Measurements from ENCODE around the gene OBP2A.
A peak's percentile ranks its signal among the peaks of the same experiment; 100 is the strongest.

Gene OBP2A

DNA sequence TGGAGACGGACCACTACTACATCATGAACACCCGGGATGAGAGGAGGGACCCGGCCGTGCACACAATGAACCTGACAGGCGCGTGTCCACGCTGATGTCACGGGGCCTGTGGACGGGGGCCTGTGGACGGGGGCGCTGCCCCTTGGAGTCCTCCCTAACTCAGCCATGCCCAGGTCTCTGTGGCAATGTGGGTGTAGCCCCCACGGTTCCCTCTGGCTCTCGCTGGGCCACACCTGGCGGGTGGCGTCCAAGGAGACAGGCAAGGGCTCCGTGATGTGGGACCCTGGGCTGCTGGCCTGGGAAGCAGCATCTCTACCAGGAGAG is 37.7 kb downstream of the OBP2A start:
- DNase-seq (ENCODE audit: low spot score): peak; percentile 60
- no peak overlapping the region for H3K4me3 ChIP-seq
- H3K27ac ChIP-seq: no peak overlapping the region
- no peak for TF ChIP-seq CTCF (IDR thresholded peaks at IDR 0.05)

DNA sequence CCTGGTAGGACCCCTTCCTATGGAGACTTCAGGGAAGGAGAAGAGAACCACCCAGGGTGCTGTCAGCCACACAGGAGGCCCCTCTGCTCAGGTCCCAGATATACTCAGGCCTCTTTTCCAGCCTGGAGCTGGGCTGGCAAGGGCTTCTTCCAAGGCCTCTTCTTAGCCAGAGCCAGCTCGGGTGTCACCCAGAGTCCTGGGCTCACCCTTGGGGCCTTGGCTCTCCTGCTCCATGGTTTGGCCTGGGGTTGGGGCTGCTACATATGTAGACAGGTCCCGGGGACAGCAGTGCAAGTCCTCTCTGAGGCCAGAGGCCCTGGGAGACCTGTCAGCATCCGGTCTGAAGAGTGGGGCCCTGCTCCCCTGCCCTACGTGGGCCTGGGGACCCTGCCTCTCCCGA is 38.4 kb downstream of the OBP2A start:
- no peak overlapping the region for H3K4me3 ChIP-seq
- TF ChIP-seq CTCF (IDR thresholded peaks at IDR 0.05): no peak
- peak; percentile 43 for DNase-seq (ENCODE audit: low spot score)

DNA sequence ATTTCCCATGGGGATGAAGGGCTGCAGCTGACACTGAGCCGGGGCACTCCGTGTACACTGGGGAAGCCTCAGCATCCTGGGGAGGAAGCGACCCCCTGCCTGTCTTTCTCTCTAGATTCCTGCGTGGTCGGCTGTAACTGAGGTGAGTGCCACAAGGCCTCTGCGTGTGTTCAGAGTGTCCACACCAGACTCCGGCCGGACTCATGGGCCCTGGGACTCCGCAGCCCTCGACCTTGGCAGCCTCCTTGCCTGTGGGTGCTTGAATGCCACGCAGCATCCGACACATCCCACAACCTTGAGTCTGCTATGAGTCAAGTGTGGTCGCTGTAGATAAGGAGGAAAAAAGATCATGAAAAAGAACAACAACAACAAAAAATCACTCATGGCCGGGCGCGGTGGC is 39.0 kb downstream of the OBP2A start:
- no peak for TF ChIP-seq CTCF (IDR thresholded peaks at IDR 0.05)
- peak; percentile 43 for DNase-seq (ENCODE audit: low spot score)
- Histone ChIP-seq H3K27ac (no peak overlapping the region), H3K4me3 (no peak overlapping the region)

More for the DNA sequence above, 38.4 kb downstream of the OBP2A start:
- H3K27ac ChIP-seq: no peak overlapping the region

DNA sequence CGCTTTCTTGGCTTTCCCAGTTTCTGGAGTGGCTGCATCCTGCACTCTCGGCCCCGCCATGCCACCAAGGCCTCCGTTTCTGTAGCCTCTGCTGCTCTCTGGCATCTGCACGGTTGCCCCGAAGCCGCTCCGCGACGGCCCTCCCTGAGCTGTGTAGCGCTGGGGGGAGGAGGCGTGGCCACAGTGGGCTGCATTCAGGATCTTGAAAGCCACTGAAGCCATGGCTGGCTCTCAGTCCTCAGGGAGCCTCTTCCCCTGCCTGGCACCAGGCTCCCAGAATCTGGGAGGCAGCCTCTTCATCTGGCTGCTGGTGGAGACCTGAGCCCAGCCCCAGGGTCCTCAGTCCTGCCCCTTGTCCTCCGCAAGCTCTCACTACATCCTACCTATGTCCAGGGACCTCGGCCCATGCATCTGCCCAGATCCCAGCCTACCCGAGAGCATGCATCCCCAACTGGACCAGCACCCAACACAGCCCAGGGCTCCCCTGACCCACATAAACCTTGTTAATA is 40.7 kb downstream of the OBP2A start:
- Histone ChIP-seq H3K4me3 (no peak overlapping the region), H3K27ac (no peak overlapping the region)
- DNase-seq (ENCODE audit: low spot score): no peak
- no peak for TF ChIP-seq CTCF (IDR thresholded peaks at IDR 0.05)

GRCh38 chr9:135587658-135588057 is 41.7 kb downstream of the OBP2A start:
- DNase-seq (ENCODE audit: low spot score): no peak
- no peak overlapping the region for H3K27ac ChIP-seq
- no peak overlapping the region for H3K4me3 ChIP-seq
- no peak for TF ChIP-seq CTCF (IDR thresholded peaks at IDR 0.05)

DNA sequence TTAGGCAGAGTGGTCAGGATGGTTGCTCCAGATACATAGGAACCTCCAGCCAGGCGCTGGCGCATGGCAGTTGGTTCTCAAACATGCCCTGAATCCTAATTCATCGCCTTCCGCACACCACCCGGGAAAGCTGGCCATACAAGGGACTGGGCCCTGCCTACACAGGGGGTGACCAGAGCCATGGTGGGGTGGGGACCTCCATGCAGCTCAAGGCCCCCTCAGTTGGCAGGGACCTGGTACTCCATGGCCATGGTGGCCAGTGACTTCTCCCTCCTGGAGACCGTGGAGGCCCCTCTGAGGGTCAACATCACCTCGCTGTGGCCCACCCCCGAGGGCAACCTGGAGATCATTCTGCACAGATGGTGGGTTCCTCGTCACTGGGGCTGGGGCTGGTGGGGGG is 42.4 kb downstream of the OBP2A start:
- no peak for TF ChIP-seq CTCF (IDR thresholded peaks at IDR 0.05)
- Histone ChIP-seq H3K4me3 (no peak overlapping the region), H3K27ac (no peak overlapping the region)
- DNase-seq (ENCODE audit: low spot score): peak; percentile 68

DNA sequence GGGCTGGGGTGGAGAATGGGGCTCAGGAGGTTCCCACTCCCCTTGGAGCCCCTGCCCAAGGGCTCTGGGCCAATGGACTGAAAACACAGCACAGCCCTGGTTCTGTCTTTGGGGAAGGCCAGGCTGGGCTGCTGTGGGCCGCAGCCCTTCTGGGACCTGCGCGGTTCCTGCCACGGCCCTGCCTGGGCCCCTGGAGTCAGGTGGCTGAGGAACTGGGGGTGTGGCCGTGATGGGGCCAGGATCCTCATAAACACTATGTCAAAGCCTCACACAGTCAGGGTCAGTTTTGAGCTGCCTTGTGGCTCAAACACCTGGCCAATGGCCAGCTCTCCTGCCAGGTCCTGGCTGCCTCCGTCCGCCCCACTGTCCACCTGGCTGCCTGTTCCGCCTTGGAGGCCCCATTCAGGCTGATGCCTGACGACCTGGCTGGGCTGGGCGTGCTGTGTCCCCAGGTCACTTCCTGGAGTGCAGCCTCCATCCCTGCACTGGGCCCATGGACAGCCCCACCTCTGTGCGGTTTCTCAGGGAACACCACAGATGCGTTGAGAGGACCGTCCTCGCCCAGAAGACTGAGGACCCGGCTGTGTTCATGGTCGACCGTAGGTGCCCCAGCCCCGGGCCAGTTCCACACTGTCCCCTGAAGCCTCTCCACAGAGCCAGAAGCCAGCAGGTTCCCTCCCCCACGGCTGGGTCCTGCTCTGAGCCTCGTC is 43.1 kb downstream of the OBP2A start:
- TF ChIP-seq CTCF (IDR thresholded peaks at IDR 0.05): no peak
- no peak overlapping the region for H3K4me3 ChIP-seq
- DNase-seq (ENCODE audit: low spot score): peak; percentile 65
- H3K27ac ChIP-seq: no peak overlapping the region

All from coronary artery (tissue), 2 donors.